WI38 (cell line): Measurements from ENCODE around the gene DGKG.

Source experiments
- H3K4me3 ChIP-seq: 2 replicates; pipeline ENCODE4 v1.5.1; 2011; ENCODE audit warnings: low read depth, mild to moderate bottlenecking, control low read depth, low read length
- TF ChIP-seq, protein P1 (sequence below): IDR thresholded peaks from 2 replicates; pipeline ENCODE4 v1.5.1; 2012; ENCODE audit warnings: low read depth, mild to moderate bottlenecking, control low read depth, low read length

Gene DGKG

DNA sequence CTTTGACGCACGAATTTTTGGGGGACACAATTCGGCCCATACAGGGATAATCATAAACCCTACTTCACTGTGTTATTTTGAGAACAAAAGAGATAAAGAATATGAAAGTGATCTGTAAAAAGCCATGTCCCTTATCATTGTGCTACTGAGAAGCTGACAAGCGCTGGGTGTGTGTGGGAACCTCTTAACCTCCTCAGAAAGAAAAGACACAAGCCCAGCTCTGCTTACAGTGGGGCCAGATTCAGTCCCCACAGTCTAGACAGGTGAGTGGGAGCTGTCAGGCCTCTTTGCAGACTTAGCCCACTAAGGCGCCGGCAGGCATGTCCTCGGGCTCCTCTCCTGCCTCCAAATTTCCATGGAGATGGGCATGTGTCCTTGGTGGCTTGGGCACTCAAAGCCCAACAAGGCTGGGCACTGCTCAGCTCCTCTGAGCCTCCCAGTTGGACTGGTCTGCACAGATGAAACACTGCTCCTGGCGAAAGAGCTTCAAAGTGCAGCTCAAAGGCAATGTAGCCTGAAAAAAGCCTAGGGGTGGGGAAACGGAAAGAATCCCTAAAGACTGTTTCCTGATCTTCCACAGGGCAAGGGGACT is 188.7 kb downstream of the DGKG start:
- no peak overlapping the region for H3K4me3 ChIP-seq
- TF ChIP-seq, protein P1, sequence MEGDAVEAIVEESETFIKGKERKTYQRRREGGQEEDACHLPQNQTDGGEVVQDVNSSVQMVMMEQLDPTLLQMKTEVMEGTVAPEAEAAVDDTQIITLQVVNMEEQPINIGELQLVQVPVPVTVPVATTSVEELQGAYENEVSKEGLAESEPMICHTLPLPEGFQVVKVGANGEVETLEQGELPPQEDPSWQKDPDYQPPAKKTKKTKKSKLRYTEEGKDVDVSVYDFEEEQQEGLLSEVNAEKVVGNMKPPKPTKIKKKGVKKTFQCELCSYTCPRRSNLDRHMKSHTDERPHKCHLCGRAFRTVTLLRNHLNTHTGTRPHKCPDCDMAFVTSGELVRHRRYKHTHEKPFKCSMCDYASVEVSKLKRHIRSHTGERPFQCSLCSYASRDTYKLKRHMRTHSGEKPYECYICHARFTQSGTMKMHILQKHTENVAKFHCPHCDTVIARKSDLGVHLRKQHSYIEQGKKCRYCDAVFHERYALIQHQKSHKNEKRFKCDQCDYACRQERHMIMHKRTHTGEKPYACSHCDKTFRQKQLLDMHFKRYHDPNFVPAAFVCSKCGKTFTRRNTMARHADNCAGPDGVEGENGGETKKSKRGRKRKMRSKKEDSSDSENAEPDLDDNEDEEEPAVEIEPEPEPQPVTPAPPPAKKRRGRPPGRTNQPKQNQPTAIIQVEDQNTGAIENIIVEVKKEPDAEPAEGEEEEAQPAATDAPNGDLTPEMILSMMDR: no peak

DNA sequence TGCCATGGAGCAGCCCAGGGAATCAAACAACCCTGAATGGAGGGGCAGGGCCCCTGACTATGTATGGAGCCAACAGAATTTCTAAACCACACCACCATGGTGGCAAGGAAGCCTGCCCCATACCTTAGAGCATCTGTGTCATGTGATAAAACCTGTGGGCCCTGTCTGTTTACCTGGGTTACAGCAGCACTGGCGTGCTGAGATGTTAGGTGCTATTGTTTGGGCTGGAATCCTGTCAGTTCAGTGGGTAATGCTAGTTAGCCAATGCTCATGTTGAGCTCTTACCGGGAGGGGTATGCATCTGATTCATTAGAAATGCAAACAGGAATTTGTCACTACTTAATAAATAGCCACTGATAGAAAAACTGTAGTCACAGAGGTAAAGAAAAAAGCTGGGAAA is 189.7 kb downstream of the DGKG start:
- H3K4me3 ChIP-seq: no peak overlapping the region
- TF ChIP-seq, protein P1: no peak

DNA sequence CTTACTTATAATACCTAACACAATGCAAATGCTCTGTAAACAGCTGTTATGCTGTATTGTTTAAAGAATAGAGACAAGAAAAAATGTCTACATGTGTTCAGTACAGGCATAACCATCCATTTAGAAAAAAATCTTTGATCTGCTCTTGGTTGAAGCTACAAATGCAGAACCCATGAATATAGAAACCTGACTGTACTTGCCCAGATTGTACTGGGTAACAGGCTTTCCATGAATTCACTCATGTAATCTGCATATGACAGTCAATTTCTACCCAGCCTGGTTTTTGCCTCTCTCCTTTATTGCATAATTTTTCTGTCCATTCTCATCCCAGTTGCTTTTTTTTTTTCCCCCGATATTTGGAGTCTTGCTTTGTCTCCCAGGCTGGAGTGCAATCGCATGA is 190.5 kb downstream of the DGKG start:
- H3K4me3 ChIP-seq: no peak overlapping the region
- TF ChIP-seq, protein P1: no peak

DNA sequence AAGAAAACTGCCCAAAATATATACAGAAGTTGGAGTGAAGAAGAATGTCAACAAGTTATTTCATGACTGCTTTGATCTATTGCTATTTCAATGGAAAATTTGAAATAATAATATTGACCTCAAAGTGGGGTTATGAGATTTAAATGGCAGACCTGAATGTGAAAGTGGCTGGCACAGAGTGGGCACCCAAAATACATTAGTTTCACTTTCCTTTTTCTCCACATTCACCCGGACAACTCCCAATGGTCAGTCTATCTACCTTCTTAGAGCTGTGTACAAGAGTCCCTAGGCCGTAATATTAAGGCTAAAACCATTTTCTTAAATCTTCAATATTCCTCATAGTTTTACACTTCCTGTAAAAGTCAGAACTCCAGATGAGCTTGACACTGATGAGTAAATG is 191.5 kb downstream of the DGKG start:
- no peak overlapping the region for H3K4me3 ChIP-seq
- TF ChIP-seq, protein P1: no peak

DNA sequence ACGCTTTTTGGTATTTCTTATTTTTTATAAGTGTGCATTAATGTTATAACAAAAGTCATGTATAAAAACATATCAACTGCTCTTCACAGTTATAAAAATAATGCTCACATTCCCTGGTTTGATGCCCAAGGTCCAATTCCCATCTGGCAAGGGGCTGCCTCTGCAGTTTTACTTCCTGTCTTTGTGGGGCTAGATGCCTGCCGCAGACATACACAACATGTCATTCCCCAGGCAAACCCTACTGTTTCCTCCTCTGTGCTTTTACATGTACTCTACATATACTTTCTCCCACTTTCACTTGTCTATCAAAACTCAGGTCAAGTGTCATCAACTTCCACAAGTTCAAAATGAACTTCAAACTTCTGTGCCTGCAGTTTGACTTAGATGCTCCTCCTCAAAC is 192.7 kb downstream of the DGKG start:
- no peak overlapping the region for H3K4me3 ChIP-seq
- TF ChIP-seq, protein P1: no peak

DNA sequence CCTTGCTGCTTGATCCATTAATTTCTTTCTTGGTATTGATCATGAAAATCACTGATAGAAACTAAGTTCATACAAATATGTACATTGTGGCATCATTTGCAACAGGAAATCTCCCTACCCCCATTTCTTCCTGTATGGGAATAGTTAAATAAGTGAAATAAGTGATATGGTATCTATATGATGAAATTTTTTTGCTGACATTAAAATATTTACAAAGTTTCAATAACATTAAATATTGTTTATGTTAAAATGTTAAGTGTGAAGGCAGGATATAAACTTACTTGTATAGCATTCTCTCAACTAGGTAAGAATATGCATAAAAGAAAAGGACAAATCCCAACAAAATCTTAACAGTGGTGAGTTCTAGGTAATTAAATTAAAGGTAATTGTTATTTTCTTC is 193.1 kb downstream of the DGKG start:
- TF ChIP-seq, protein P1: no peak
- no peak overlapping the region for H3K4me3 ChIP-seq

DNA sequence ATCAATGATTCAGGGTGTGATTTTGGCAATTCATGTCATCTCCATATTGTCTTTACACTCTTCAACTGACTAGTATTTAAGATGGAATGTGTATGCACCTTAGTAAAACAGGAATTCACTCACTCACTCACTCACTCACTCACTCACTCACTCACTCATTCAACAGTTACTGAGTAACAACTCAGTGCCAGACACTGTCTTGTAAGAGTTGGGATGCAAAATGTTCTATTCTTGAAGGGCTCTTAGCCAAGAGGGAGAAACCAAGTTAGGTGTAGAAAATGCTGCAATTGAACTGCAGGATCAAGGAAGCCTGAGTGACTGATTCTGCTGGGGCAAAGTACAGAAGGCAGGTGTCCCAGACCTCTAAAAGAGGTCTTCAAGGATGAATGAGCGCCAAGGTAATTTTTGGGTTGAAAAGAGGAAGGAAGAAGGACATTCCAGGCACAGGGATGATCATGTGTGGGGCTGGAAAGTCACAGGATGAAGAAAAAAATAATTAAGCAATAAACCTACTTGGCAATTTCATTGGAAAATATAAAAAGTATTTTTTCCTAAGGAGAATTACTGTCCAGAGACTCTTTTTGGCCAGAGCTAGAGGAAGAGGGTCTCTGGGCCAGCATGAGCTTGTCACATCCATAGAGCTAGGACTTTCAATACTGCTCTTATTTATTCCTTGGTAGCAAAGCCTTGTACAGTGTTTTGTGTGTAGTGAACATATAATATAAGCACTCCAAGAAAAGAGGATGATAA is 194.2 kb downstream of the DGKG start:
- no peak overlapping the region for H3K4me3 ChIP-seq
- TF ChIP-seq, protein P1: no peak
